Panc1 (cell line): ENCODE results near the gene NEMP1. TPM values are rescaled to one million over a fixed set of nuclear protein-coding genes. Genes with fewer than 3 reads are reported as not detected.
"Not testable (repeated sequence)": the region's sequence is repeated elsewhere in the genome, so short reads cannot be mapped to it uniquely, and the experiment has no call there.

Experiments used
- ATAC-seq: fragments of 200-7000 bp; cut with Tn5 transposase; 2 replicates; pipeline ENCODE4 v1.9.1; 2020; ENCODE audit warnings: mild to moderate bottlenecking, moderate library complexity
- BruUV-seq: library from RNA; stranded (reverse); fragments of 400-500 nt; replicated peaks from 2 replicates; lab custom pipeline; 2021; lab: Mats Ljungman, UMichigan
- CTCF ChIA-PET: fragments of 300-600 bp; sonication (Branson Sonifier 250); formaldehyde crosslinking; loops from one replicate; lab custom pipeline; 2022; ENCODE audit warnings: antibody characterized with exemption; lab: Charles Lee
- POLR2A ChIA-PET: fragments of 300-600 bp; sonication (Branson Sonifier 250); formaldehyde crosslinking; loops from one replicate; lab custom pipeline; 2022; ENCODE audit warnings: antibody characterized with exemption; lab: Charles Lee
- DNase-seq: peaks from one replicate; pipeline ENCODE4 v3.0.0-alpha.2; 2010; ENCODE audit warnings: low read depth, low spot score
- H3K27ac ChIP-seq: 2 replicates; pipeline ENCODE4 v1.5.1; 2011; ENCODE audit warnings: mild to moderate bottlenecking, low read length, inconsistent platforms
- H3K27me3 ChIP-seq: fragments of 200-500 bp; sonication (Bioruptor generic); 2 replicates; pipeline ENCODE4 v1.6.0; 2014; ENCODE audit warnings: low read length, inconsistent platforms; ENCODE audit not compliant: control insufficient read depth, insufficient read depth
- H3K36me3 ChIP-seq: fragments of 200-500 bp; sonication (Bioruptor generic); 2 replicates; pipeline ENCODE4 v1.5.1; 2014; ENCODE audit warnings: inconsistent platforms, mild to moderate bottlenecking, low read length, moderate library complexity; ENCODE audit not compliant: control insufficient read depth, insufficient read depth
- H3K4me1 ChIP-seq: 2 replicates; pipeline ENCODE4 v1.5.1; 2011; ENCODE audit warnings: inconsistent platforms, mild to moderate bottlenecking, low read length, moderate library complexity; ENCODE audit not compliant: control insufficient read depth, insufficient read depth
- H3K4me3 ChIP-seq, 2 experiments: 2 replicates each; pipeline ENCODE4 v1.5.1; 2011 to 2012; ENCODE audit warnings: low read depth in 2 of 2, low read length in 2 of 2, mild to moderate bottlenecking in 2 of 2, inconsistent platforms in 1 of 2, moderate library complexity in 1 of 2
- H3K9me3 ChIP-seq: fragments of 200-500 bp; sonication (Bioruptor generic); 2 replicates; pipeline ENCODE4 v1.5.1; 2014; ENCODE audit warnings: low read depth, mild to moderate bottlenecking, inconsistent platforms, low read length, moderate library complexity; ENCODE audit not compliant: control insufficient read depth, insufficient read depth
- CTCF ChIP-seq: fragments of 450-650 bp; IDR thresholded peaks from 2 replicates; pipeline ENCODE4 v1.5.1; 2017; ENCODE audit warnings: mild to moderate bottlenecking
- POLR2AphosphoS5 ChIP-seq: IDR thresholded peaks from 2 replicates; pipeline ENCODE4 v1.6.1; 2012; ENCODE audit warnings: mild to moderate bottlenecking, low read depth, low read length, moderate library complexity
- REST ChIP-seq, 2 experiments: IDR thresholded peaks; 2 replicates each; pipeline ENCODE4 v1.6.1; 2011 to 2012; ENCODE audit warnings: low read depth in 2 of 2, control low read depth in 1 of 2, low read length in 1 of 2, mild to moderate bottlenecking in 1 of 2, moderate library complexity in 1 of 2; ENCODE audit not compliant: insufficient read depth in 1 of 2
- SIN3A ChIP-seq: IDR thresholded peaks from 2 replicates; pipeline ENCODE4 v1.6.1; 2012; ENCODE audit warnings: low read depth, mild to moderate bottlenecking, low read length, moderate library complexity, borderline replicate concordance; ENCODE audit not compliant: insufficient read depth
- TCF7L2 ChIP-seq: IDR thresholded peaks from 2 replicates; pipeline ENCODE4 v1.6.1; 2011; ENCODE audit warnings: mild to moderate bottlenecking, low read depth, low read length, inconsistent platforms
- in situ Hi-C: cut with HindIII; loops from 2 replicates; pipeline ENCODE4 v1.10.0; 2016; ENCODE audit warnings: low sequenced_read_pairs, low pct_unique_long_range_greater_than_20kb
- intact Hi-C: fragments of 100-400 bp; cut with micrococcal nuclease; formaldehyde crosslinking; loops from one replicate; pipeline ENCODE4 v1.10.0; 2022; ENCODE audit not compliant: unreplicated experiment
- total RNA-seq: library from RNA; stranded (reverse); gene quantifications from one replicate; pipeline ENCODE4 v1.2.1, GENCODE V29; 2021; ENCODE audit not compliant: unreplicated experiment

The NEMP1 gene
- total RNA-seq, 1 experiment from 2014 or later = 46.9 TPM

GRCh38 chr12:57018906-57019305 is 59.7 kb downstream of the NEMP1 start:
- TF ChIP-seq POLR2AphosphoS5 (no peak), SIN3A (no peak), REST (IDR thresholded peaks at IDR 0.05; ENCODE audit: insufficient read depth in 1 of 2, low read depth in 2 of 2, low read length in 1 of 2) (no peak), CTCF (no peak), TCF7L2 (no peak)
- ATAC-seq = no peak
- DNase-seq = no peak
- Histone ChIP-seq H3K27ac (no peak overlapping the region), H3K36me3 (no peaks in the 10 kb centered on the region), H3K27me3 (peaks cover 14% of the 10 kb centered on the region), H3K4me3 (no peak overlapping the region), H3K9me3 (no peaks in the 10 kb centered on the region), H3K4me1 (no peaks in the 10 kb centered on the region)
- in situ Hi-C loops (no loop called here), intact Hi-C loops (no loop called here)
- ChIA-PET CTCF (no interaction called here), POLR2A (no interaction called here)
- no TSS peak for BruUV-seq

GRCh38 chr12:57018353-57018752 is 60.2 kb downstream of the NEMP1 start:
- H3K36me3 ChIP-seq, in situ Hi-C loops, DNase-seq, H3K9me3 ChIP-seq, ATAC-seq, H3K4me1 ChIP-seq, H3K4me3 ChIP-seq, H3K27ac ChIP-seq, BruUV-seq, intact Hi-C loops: not testable (repeated sequence)
- ChIA-PET POLR2A (interaction anchor here (0.6 kb wide), 2 partner anchors 43 to 93 kb away, joined by 3 to 8 read pairs; partner anchors contain the start of gene STAT6), CTCF (interaction anchor here (0.6 to 0.7 kb wide), 2 partner anchors 33 to 638 kb away, joined by 7 to 8 read pairs; no protein-coding TSS in a partner anchor)
- peaks cover 14% of the 10 kb centered on the region for H3K27me3 ChIP-seq

GRCh38 chr12:57016348-57016747 is 62.2 kb downstream of the NEMP1 start, which contains the start of gene TAC3:
TAC3 (minus strand) TSS chr12:57016529; CDS start chr12:57015797, 732 bp downstream.
- intact Hi-C loops = no loop called here
- Histone ChIP-seq H3K27me3 (peaks cover 14% of the 10 kb centered on the region), H3K36me3 (no peaks in the 10 kb centered on the region), H3K9me3 (no peaks in the 10 kb centered on the region), H3K4me3 (no peak within 1 kb of the TSS), H3K4me1 (no peaks in the 10 kb centered on the region), H3K27ac (no peak within 1 kb of the TSS)
- TF ChIP-seq SIN3A (no peak), REST (IDR thresholded peaks at IDR 0.05; ENCODE audit: insufficient read depth in 1 of 2, low read depth in 2 of 2, low read length in 1 of 2) (no peak), CTCF (no peak), TCF7L2 (no peak), POLR2AphosphoS5 (no peak)
- no TSS peak for BruUV-seq
- ChIA-PET POLR2A (interaction anchor here (0.6 kb wide), 1 partner anchor 49 kb away, joined by 17 read pairs; no protein-coding TSS in a partner anchor), CTCF (interaction anchor here (0.6 kb wide), 3 partner anchors 12 to 166 kb away, joined by 3 to 5 read pairs (median 4); no protein-coding TSS in a partner anchor)
- in situ Hi-C loops = no loop called here
- ATAC-seq (peak; percentile 46; the same call in 1 of the 2 replicates), DNase-seq (no peak)
